NB4 (cell line): Measurements from ENCODE around the gene NPTX2.

ENCODE experiments used
- MAX ChIP-seq: IDR thresholded peaks from 2 replicates; pipeline ENCODE4 v1.6.1; 2011; ENCODE audit warnings: low read depth, low read length
- MYC ChIP-seq: IDR thresholded peaks from 2 replicates; pipeline ENCODE4 v1.6.1; 2011; ENCODE audit warnings: low read depth, low read length
- POLR2A ChIP-seq: IDR thresholded peaks from 2 replicates; pipeline ENCODE4 v1.6.1; 2011; ENCODE audit warnings: mild to moderate bottlenecking; ENCODE audit not compliant: insufficient read length; ENCODE audit errors: extremely low read depth
- TF ChIP-seq, protein P1 (sequence below): IDR thresholded peaks from one replicate; pipeline ENCODE4 v1.5.1; 2012; ENCODE audit warnings: low read depth, low read length

DNA sequence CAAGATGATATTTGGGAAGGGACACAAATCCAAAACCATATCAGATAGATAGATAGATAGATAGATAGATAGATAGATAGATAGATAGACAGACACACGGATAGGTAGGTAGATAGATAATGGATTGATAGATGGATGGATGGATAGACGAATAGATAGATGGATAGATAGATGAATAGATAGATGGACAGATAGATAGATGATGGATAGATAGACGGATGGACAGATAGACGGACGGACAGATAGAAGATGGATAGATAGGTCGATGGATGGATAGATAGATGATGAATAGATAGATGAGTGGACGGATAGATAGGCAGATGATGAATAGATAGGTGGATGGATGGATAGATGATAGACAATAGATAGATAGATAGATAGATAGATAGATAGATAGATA is 39.8 kb downstream of the NPTX2 start:
- TF ChIP-seq POLR2A (no peak), MAX (no peak), MYC (no peak)
- TF ChIP-seq, protein P1, sequence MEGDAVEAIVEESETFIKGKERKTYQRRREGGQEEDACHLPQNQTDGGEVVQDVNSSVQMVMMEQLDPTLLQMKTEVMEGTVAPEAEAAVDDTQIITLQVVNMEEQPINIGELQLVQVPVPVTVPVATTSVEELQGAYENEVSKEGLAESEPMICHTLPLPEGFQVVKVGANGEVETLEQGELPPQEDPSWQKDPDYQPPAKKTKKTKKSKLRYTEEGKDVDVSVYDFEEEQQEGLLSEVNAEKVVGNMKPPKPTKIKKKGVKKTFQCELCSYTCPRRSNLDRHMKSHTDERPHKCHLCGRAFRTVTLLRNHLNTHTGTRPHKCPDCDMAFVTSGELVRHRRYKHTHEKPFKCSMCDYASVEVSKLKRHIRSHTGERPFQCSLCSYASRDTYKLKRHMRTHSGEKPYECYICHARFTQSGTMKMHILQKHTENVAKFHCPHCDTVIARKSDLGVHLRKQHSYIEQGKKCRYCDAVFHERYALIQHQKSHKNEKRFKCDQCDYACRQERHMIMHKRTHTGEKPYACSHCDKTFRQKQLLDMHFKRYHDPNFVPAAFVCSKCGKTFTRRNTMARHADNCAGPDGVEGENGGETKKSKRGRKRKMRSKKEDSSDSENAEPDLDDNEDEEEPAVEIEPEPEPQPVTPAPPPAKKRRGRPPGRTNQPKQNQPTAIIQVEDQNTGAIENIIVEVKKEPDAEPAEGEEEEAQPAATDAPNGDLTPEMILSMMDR: no peak
